AG09309 (cell line): ENCODE measurements around the gene MTA3.

ENCODE experiments used
- DNase-seq: peaks from one replicate; pipeline ENCODE4 v3.0.0-alpha.2; 2010; ENCODE audit warnings: low read depth
- H3K4me3 ChIP-seq: 2 replicates; pipeline ENCODE4 v1.5.1; 2011; ENCODE audit warnings: mild to moderate bottlenecking, low read depth, low read length, moderate library complexity; ENCODE audit not compliant: control insufficient read depth
- CTCF ChIP-seq: IDR thresholded peaks from 2 replicates; pipeline ENCODE4 v1.5.1; 2011; ENCODE audit warnings: mild to moderate bottlenecking, low read depth, low read length, inconsistent platforms; ENCODE audit not compliant: insufficient read depth, control insufficient read depth; ENCODE audit errors: missing control alignments

The MTA3 gene

GRCh38 chr2:42789751-42790150 is 221.3 kb downstream of the MTA3 start:
- TF ChIP-seq CTCF = no peak
- DNase-seq = no peak
- H3K4me3 ChIP-seq = no peak overlapping the region

GRCh38 chr2:42791606-42792005 is 223.2 kb downstream of the MTA3 start:
- H3K4me3 ChIP-seq = no peak overlapping the region
- no peak for TF ChIP-seq CTCF

DNA sequence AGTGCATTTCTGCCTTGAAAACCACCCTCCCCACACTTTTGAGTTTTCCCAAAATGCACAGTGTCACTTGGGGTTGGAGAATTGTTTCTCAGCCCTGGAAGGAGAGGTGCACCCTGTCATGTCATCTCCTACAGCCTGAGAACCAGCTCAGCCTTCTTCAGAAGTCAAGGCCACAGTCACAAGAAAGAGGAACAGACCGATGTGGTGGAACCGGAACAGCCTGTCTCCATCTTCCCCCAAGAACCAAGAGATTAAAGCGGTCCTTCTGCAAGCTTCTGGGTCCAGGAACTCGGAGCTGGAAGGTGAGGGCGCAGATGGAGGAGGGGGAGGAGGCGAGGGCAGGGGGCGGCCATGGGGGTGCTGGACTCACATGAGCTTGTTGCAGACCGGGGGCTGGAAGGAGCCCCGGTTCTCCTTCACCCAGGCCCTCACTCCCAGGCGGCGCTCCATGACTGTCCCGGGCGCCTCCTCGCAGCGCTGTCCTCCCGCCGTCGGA is 223.7 kb downstream of the MTA3 start:
- no peak for DNase-seq
- peak overlapping the region; percentile 40 for H3K4me3 ChIP-seq
- TF ChIP-seq CTCF = no peak

More at GRCh38 chr2:42791606-42792005, 223.2 kb downstream of the MTA3 start:
- no peak for DNase-seq

DNA sequence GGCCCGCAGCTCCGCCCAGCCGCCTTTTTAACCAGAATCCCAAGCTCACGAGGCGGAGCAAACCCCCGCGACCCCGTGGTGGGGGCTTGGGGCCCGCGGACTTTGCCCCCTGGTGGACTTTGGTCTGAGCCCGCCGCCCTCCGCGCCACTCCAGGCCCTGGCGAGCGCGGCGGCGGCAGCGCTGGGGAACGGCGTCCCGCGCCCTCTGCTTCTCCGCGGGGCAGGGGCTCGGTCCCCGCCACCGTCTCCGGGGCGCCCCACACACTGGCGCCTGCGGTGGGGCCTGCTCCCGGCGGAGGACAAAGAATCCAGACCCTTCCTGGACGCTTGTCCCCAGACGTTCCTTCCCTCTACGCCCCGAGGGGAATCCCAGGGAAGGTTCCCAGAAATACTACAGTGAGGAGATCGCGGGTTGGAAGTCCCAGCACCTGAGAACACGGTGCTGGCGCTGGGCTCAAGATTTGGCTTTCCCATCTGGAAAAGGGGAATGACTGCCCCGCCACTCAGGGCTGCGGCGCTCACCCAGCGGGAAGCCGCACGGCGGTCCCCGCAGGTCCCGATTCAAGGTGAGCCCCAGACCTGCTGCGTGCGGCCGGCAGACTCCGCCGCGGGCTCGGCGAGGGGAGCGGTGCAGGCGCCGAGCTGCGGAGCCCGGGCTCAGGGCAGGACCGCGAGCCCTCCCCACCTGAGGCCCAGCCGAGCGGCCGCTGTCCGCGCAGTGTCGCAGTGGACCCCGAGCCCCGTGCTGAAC is 224.3 kb downstream of the MTA3 start, which contains the start of gene HAAO:
Gene HAAO (minus strand): TSS at position 1 of the 751 bp plus-strand sequence. CDS start 47 bp downstream, outside the sequence.
- peak; percentile 11 for TF ChIP-seq CTCF
- peak within 1 kb of the TSS; percentile 40 for H3K4me3 ChIP-seq
- DNase-seq = no peak

GRCh38 chr2:42793334-42794270 is 225.2 kb downstream of the MTA3 start:
- H3K4me3 ChIP-seq = no peak overlapping the region
- no peak for TF ChIP-seq CTCF
- DNase-seq = no peak

DNA sequence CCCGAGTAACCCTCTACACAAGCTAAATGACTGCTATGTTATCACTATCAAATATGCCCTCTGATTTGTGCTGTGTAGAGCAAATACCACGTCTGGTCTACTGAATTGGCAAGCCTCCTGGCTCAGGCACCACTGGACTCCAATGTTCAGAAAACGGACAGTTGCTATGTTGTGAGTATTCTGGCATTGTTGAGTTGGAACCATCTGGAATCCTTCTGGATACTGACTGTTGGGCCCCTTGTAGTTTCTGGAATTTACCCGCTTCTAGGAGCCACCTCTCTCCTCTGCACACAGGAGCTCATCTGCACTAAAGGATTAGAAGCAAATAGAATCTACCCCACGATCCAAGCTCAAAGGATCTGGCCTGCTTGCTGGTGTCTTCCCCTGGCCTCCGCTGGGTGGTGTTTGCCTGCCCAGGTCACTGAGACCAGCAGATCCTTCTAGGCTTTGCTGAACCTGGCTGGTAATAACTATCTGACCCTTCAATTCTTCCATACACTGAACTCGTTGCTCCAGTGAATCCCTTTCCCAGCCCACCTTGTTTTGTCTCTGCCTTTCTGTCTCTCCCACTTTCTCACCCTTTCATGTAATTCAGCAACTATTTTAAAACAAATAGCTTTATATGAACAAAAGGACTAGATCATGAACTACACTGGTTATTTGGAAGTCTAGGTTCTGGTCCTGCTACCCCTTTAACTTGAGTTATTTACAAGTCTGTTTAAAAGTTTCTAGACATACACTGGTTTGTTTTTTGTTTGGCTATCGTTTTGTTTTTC is 226.0 kb downstream of the MTA3 start:
- H3K4me3 ChIP-seq = no peak overlapping the region
- DNase-seq = no peak
- peak; percentile 19 for TF ChIP-seq CTCF
